HepG2 (cell line): ENCODE results near the gene GADD45GIP1. TPM values are rescaled to one million over a fixed set of nuclear protein-coding genes. Genes with fewer than 3 reads are reported as not detected.

Experiments used
- ATRX ChIP-seq: sonication (generic); formaldehyde crosslinking; IDR thresholded peaks from 2 replicates; pipeline ENCODE4 v1.4.0; 2020; ENCODE audit warnings: missing genetic modification reagents, borderline replicate concordance
- CHCHD3 ChIP-seq: sonication (generic); formaldehyde crosslinking; IDR thresholded peaks from 2 replicates; pipeline ENCODE4 v1.8.0; 2022; ENCODE audit warnings: mild to moderate bottlenecking, missing genetic modification reagents, moderate library complexity
- DNMT3B ChIP-seq: conservative IDR thresholded peaks from 2 replicates; pipeline ENCODE4 v1.6.1; 2016; ENCODE audit warnings: missing biosample characterization, control low read depth
- FLYWCH1 ChIP-seq: sonication (generic); formaldehyde crosslinking; IDR thresholded peaks from 2 replicates; pipeline ENCODE4 v1.8.1; 2023; ENCODE audit warnings: mild to moderate bottlenecking, missing genetic modification reagents
- FOXM1 ChIP-seq: sonication (generic); formaldehyde crosslinking; IDR thresholded peaks from 2 replicates; pipeline ENCODE4 v1.5.0; 2020; ENCODE audit warnings: missing genetic modification reagents
- GZF1 ChIP-seq: sonication (generic); formaldehyde crosslinking; IDR thresholded peaks from 2 replicates; pipeline ENCODE4 v1.5.1; 2020; ENCODE audit warnings: mild to moderate bottlenecking, missing genetic modification reagents
- HMGA1 ChIP-seq: sonication (generic); formaldehyde crosslinking; conservative IDR thresholded peaks from 2 replicates; pipeline ENCODE4 v1.4.0; 2020; ENCODE audit warnings: missing genetic modification reagents
- HOMEZ ChIP-seq: IDR thresholded peaks from 2 replicates; pipeline ENCODE4 v1.6.1; 2016; ENCODE audit warnings: low read depth
- IKZF4 ChIP-seq: sonication (generic); formaldehyde crosslinking; IDR thresholded peaks from 2 replicates; pipeline ENCODE4 v1.5.1; 2020; ENCODE audit warnings: borderline replicate concordance, mild to moderate bottlenecking, low read depth, missing genetic modification reagents; ENCODE audit errors: not compliant biosample characterization
- KLF12 ChIP-seq: sonication (generic); formaldehyde crosslinking; IDR thresholded peaks from 2 replicates; pipeline ENCODE4 v1.4.0; 2020; ENCODE audit warnings: missing genetic modification reagents, borderline replicate concordance
- MTF2 ChIP-seq: sonication (generic); formaldehyde crosslinking; IDR thresholded peaks from 2 replicates; pipeline ENCODE4 v1.5.0; 2020; ENCODE audit warnings: missing genetic modification reagents, borderline replicate concordance
- PRDM10 ChIP-seq: sonication (generic); formaldehyde crosslinking; IDR thresholded peaks from 2 replicates; pipeline ENCODE4 v1.4.0; 2020; ENCODE audit warnings: low read depth, missing genetic modification reagents
- SCMH1 ChIP-seq: sonication (generic); formaldehyde crosslinking; IDR thresholded peaks from 2 replicates; pipeline ENCODE4 v1.9.0; 2021; ENCODE audit warnings: missing genetic modification reagents, mild to moderate bottlenecking, borderline replicate concordance
- ZBTB21 ChIP-seq: sonication (generic); formaldehyde crosslinking; IDR thresholded peaks from 2 replicates; pipeline ENCODE4 v1.4.0; 2020; ENCODE audit warnings: missing genetic modification reagents
- ZNF143 ChIP-seq: sonication (generic); formaldehyde crosslinking; IDR thresholded peaks from 2 replicates; pipeline ENCODE4 v1.4.0; 2020; ENCODE audit warnings: missing genetic modification reagents
- ZNF333 ChIP-seq: sonication (generic); formaldehyde crosslinking; IDR thresholded peaks from 2 replicates; pipeline ENCODE4 v1.4.0; 2020; ENCODE audit warnings: mild to moderate bottlenecking, missing genetic modification reagents, borderline replicate concordance
- ZNF350 ChIP-seq: sonication (generic); formaldehyde crosslinking; IDR thresholded peaks from 2 replicates; pipeline ENCODE4 v1.4.0; 2020; ENCODE audit warnings: mild to moderate bottlenecking, low read depth, missing genetic modification reagents, borderline replicate concordance
- ZNF510 ChIP-seq: sonication (generic); formaldehyde crosslinking; IDR thresholded peaks from 2 replicates; pipeline ENCODE4 v1.4.0; 2020; ENCODE audit warnings: low read depth, mild to moderate bottlenecking, missing genetic modification reagents
- ZNF589 ChIP-seq: sonication (generic); formaldehyde crosslinking; conservative IDR thresholded peaks from 2 replicates; pipeline ENCODE4 v1.8.0; 2022; ENCODE audit warnings: mild to moderate bottlenecking, moderate library complexity, missing genetic modification reagents
- ZNF597 ChIP-seq: sonication (generic); formaldehyde crosslinking; IDR thresholded peaks from 2 replicates; pipeline ENCODE4 v1.5.0; 2020; ENCODE audit warnings: missing genetic modification reagents
- ZNF704 ChIP-seq: sonication (generic); formaldehyde crosslinking; IDR thresholded peaks from 2 replicates; pipeline ENCODE4 v1.8.1; 2023; ENCODE audit warnings: mild to moderate bottlenecking, inconsistent platforms, moderate library complexity, missing genetic modification reagents, borderline replicate concordance
- ZNF839 ChIP-seq: sonication (generic); formaldehyde crosslinking; IDR thresholded peaks from 2 replicates; pipeline ENCODE4 v1.4.0; 2020; ENCODE audit warnings: missing genetic modification reagents, mild to moderate bottlenecking, borderline replicate concordance
- polyA plus RNA-seq, 8 experiments: library from polyadenylated mRNA; depleted of rRNA in 3 of 8; stranded (reverse) in 7 of 8; unstranded in 1 of 8; fragments of >200 nt; fragmentation: Illumina TruSeq in 4 of 8; extraction: Trizol in 4 of 8; gene quantifications; 2 replicates each; pipeline versions ENCODE4 v1.2.1 to v1.2.3, GENCODE V29; 2011 to 2016; ENCODE audit warnings: low read depth in 4 of 8, missing spikeins in 1 of 8, mixed read lengths in 1 of 8; ENCODE audit not compliant: insufficient read depth in 1 of 8
- total RNA-seq, 5 experiments: library from RNA; depleted of rRNA; stranded (reverse); fragments of >200 nt; fragmentation: Illumina TruSeq; extraction: Trizol; gene quantifications; 2 replicates each; pipeline ENCODE4 v1.2.3, GENCODE V29; 2016; ENCODE audit warnings: low read depth in 1 of 5

Gene GADD45GIP1
- total and polyA plus RNA-seq, 2 of the 13 experiments (the other 11 are each of a cell fraction or from before 2014, with no cell fraction given) = 24.6 to 30.7 TPM

- TF ChIP-seq PRDM10 (CRISPR knock-in tag) = peak; percentile 40; the same call in 1 of the 2 replicates
- peak; percentile 77; the same call in 1 of the 2 replicates for TF ChIP-seq ZNF510 (CRISPR knock-in tag)
- TF ChIP-seq ZBTB21 (CRISPR knock-in tag) = no peak; the same call in 1 of the 2 replicates
- TF ChIP-seq ZNF333 (CRISPR knock-in tag) = no peak
- peak; percentile 66; the same call in 1 of the 2 replicates for TF ChIP-seq ZNF839
- no peak for TF ChIP-seq HMGA1 (CRISPR knock-in tag)
- no peak for TF ChIP-seq FLYWCH1 (CRISPR knock-in tag)
- no peak for TF ChIP-seq FOXM1
- TF ChIP-seq ZNF143 = no peak
- TF ChIP-seq ZNF589 (CRISPR knock-in tag) = peak; percentile 61; the same call in 1 of the 2 replicates
- peak; percentile 74; the same call in 1 of the 2 replicates for TF ChIP-seq GZF1 (CRISPR knock-in tag)
- peak; percentile 39 for TF ChIP-seq IKZF4 (CRISPR knock-in tag)
- TF ChIP-seq ZNF704 (CRISPR knock-in tag) = no peak
- no peak; the same call in 1 of the 2 replicates for TF ChIP-seq ZNF350 (CRISPR knock-in tag)
- no peak for TF ChIP-seq ATRX (CRISPR knock-in tag)
- TF ChIP-seq MTF2 = no peak
- TF ChIP-seq ZNF597 = no peak
- peak; percentile 52; the same call in 1 of the 2 replicates for TF ChIP-seq CHCHD3 (CRISPR knock-in tag)
- TF ChIP-seq DNMT3B (CRISPR knock-in tag) = no peak
- no peak for TF ChIP-seq KLF12 (CRISPR knock-in tag)
- TF ChIP-seq HOMEZ = no peak
- TF ChIP-seq SCMH1 (CRISPR knock-in tag) = no peak
Observed at GRCh38 chr19:12985049-12985776, 28.2 kb upstream of the GADD45GIP1 start (continued).
